Suppressor macrophage (primary cell): ENCODE measurements around the gene UNC13A.
A peak's percentile ranks its signal among the peaks of the same experiment; 100 is the strongest.
"Not testable (repeated sequence)": the region's sequence is repeated elsewhere in the genome, so short reads cannot be mapped to it uniquely, and the experiment has no call there.

Experiments used
- DNase-seq, 4 experiments: peaks; one replicate each; pipeline ENCODE4 v3.0.0-alpha.2; 2020 to 2022

UNC13A gene

DNA sequence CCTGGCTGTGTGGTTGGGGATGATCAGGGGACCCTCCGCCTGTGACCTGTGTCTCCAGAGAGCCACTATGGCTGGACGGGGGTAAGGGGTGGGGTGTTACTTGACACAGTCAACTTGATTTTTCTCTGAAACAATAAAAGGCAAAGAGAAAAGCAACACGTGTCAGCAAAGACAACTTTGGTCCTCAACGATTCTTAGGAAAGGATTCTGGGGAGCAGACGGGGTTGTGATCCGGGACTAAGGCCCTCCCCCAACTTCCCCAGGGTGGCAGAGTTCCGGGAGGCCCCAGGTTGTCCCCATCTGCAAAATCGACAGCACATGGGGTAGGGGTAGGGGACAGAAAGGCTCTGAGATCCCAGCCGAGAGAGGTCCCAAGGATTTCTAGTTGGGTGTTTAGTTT is 86.5 kb downstream of the UNC13A start:
- no peak for DNase-seq

DNA sequence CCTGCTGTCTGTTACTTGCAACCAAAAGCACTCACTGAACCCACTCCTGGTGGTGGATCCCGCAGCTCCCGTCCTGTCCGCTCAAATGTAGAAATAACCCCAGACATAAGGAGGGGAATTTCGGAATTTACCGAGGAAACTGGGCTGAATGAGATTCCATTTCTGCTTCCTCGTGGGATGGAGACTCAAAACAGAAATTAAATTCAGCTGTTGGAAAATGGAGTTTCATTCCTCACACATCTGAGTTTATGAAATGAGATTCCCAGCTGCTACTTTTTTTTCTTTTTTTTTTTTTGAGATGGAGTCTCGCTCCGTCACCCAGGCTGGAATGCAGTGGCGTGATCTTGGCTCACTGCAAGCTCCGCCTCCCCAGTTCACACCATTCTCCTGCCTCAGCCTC is 88.4 kb downstream of the UNC13A start:
- no peak for DNase-seq

DNA sequence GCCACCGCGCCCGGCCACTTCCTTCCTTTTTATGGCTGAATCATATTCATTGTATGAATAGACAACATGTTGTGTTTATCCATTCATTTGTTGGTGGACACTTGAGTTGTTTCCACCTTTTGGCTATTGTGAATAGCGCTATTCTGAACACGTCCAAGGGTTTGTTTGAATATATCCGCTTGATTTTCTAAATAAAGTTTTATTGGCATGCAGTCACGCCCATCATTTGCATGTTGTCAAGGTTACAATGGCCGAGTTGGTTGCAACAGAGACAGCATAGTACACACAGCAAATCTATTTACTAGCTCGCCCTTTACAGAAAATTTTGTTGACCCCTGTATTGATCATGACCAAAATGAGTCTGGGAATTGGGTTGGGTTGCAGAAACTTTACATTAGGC is 89.2 kb downstream of the UNC13A start:
- no peak for DNase-seq

DNA sequence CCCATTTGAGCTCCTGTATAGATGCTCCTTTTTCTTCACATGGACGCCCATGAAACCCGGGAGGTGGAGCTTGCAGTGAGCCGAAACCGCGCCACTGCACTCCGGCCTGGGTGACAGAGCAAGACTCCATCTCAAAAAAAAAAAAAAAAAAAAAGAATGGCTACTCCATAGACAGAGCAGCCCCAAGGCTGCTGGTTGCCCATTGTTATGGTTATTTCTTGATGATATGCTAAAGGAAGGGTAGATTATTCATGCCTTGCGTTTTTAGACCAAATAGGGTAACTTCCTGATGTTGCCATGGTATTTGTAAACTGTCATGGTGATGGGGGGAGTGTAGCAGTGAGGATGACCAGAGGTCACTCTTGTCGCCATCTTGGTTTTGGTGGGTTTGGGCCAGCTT is 90.1 kb downstream of the UNC13A start:
- DNase-seq = not testable (repeated sequence)

DNA sequence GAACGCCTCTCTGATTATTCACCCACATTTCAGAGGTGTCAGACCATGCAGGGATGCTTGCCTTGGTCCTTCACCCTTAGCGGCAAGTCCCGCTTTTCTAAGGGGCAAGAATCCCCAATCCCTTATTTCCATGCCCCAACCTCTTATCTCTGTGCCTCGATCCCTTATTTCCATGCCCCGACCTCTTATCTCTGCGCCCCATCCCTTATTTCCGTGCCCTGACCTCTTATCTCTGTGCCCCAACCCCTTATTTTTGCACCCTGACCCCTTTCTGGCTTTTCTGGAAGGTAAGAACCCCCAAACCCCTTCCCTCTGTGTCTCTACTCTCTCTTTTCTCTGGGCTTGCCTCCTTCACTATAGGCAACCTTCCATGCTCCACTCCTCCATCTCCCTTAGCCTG is 93.9 kb downstream of the UNC13A start:
- not testable (repeated sequence) for DNase-seq

DNA sequence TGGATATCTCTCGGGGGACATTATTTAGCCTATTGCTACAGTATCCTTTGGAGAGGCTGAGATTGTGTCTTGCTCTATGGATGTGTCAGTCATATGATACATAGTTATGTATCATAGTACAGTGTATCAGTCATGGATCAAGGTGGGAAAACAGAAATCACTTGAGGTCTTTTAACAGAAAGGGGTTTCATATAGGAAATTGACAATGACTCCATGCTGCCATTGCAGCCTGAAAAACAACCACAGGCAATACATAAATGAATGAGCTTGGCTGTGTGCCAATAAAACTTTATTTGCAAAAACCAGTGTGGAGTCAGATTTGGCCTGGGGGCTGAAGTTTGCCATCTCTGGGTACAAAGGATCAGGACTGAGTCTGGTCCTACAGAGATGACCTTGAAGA is 97.3 kb downstream of the UNC13A start:
- DNase-seq = no peak

DNA sequence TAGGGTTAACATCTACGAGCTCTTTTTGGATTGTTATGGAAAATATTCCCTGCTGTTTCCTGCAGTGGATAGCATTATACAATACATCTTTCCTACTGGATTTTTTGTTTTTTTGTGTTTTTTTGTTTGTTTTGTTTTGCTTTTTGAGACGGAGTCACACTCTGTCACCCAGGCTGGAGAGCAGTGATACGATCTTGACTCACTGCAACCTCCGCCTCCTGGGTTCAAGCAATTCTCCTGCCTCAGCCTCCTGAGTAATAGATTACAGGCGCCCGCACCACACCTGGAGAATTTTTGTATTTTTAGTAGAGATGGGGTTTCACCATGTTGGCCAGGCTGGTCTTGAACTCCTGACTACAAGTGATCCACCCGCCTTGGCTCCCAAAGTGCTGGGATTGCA is 102.8 kb downstream of the UNC13A start:
- DNase-seq = not testable (repeated sequence)

DNA sequence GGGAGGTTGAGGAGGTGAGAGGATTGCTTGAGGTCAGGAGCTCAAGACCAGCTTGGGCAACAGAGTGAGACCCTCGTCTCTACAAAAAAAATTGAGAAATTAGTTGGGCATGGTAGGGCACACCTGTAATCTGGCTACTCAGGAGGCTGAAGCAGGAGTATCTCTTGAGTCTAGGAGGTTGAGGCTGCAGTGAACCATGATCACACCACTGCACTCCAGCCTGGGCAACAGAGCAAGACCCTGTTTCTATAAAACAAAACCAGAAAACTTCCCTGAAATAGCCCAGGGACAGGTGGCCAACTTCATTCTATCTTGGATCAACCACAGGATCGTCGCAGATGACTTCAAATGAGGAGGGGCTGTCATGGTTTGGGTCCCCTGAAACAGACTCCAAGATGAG is 104.0 kb downstream of the UNC13A start:
- DNase-seq = no peak

DNA sequence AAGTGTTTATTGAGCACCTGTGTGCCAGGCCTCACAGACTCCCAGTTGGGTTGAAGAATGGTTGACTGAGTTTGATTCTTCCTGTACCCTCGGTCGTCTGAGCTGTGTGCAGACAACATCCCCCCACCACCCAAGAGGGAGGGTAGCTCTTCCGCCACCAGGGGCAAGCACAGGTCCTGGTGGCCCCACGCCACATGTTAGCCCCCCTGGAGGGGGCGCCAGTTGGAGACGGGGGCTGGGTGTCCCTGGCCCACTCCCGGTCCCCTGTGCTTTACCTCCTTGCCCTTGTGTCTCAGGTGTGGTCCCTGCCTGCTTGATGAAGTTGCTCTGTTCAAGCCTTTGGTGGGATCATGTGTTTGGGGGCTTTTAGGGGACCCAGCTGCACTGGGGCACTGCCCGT is 105.5 kb downstream of the UNC13A start:
- DNase-seq = no peak

DNA sequence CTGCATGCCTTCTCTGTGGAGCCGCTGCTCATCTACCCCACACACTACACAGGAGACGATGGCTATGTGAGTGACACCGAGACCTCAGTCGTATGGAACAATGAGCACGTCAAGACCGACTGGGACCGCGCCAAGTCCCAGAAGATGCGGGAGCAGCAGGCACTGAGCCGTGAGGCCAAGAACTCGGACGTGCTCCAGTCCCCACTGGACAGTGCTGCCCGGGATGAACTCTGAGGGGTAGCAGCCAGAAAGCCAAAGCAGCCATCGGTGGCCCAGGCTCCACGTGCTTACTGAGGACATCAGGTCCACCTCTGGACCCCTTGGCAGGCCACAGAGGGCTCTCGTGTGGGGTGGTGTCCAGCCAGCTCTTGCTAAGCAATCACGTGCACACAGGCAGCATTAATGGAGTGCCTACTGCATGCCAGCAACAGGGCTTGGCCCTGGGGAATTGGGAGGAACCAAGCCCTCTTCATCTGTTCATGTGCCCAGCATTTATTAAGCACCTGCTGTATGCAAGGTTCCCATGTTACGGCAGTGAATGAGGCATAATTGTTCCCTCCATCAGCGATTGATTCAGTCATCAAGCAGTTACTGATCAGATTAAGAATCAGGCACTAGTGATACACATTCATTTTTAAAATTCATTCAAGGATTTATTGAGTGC is 106.8 kb downstream of the UNC13A start:
- no peak for DNase-seq

DNA sequence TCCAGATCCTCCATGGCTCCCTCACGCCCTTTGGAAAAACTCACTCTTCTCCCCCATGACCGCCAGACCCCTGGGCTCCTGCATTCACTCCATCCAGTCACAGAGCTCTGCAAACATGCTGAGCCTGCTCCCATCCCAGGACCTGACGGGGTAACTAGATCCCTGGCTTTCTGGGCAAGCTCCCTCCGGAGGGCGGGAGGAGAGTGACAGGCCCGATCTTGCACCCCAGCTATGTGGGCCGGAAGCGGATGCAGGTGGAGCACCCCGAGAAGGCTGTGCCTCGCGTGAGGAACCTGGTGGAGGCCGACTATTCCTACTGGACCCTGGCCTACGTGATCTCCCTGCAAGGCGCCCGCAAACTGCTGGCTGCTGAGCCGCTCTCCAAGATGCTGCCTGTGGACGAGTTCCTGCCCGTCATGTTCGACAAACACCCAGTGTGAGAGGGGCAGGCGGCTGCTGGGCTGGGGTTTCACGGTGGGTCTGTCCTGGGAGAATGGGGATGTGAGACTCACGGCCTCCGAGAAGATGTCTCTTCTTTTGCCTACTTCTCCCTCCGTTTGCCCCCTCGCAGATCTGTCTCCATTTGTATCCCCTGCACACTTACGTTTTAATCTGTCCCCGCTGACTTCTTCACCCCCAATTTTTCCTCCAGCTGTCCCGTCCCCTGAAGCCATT is 107.5 kb downstream of the UNC13A start:
- no peak for DNase-seq

DNA sequence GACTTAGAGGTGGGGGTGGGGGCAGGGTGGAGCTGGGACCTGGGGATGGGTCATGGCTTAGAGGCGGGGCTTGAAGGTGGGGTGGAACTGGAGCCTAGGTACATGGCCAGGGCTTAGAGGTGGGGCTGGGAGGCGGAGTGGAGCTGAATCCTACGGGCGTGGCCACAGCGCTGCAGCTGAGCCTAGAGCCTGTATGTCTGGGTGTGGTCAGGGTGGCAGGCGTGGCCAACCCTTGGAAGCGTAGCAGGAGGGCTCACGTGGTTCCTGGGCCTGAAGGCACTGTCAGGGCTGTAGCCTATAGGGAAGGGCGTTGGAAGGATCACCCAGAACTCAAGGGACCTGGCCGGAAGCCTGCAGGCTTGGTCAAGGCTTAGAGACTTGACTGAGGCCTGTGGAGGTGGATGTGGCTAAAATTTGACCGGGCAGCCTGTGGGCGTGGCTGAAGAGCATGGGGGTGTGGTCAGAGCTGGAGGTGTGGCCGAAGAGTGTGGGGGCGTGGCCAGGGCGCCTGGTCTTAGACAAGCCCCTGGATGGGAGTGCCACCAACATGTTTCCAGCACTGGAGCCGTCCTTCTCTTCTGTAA is 108.4 kb downstream of the UNC13A start:
- peak; percentile 59 to 82 (median 76) for DNase-seq

DNA sequence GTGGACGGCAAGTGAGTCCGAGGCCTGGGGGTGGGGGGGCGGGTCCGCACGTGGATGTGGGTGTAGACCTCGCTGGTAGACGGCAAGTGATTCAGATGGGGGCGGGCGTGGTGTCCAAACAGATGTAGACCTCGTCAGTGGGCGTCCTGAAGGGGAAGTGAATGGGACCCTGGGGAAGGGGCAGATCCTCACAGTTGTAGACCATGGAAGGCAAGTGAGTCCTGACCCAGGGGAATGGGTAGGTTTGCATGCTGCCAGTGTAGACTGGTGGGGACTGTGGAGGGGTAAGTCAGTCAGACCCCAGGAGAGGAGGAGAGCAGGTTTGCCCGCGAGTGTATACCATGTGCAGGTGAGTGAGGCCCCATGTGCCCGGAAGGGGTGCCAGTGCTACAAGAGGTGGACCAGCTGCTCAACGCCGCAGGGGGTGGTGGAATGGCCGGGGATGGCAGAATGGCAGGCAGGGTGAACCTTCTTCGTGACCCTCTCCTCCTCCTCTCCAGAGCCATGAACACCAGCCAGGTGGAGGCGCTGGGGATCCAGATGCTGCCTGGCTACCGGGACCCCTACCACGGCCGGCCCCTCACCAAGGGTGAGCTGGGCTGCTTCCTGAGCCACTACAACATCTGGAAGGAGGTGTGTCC is 110.6 kb downstream of the UNC13A start:
- DNase-seq = no peak

DNA sequence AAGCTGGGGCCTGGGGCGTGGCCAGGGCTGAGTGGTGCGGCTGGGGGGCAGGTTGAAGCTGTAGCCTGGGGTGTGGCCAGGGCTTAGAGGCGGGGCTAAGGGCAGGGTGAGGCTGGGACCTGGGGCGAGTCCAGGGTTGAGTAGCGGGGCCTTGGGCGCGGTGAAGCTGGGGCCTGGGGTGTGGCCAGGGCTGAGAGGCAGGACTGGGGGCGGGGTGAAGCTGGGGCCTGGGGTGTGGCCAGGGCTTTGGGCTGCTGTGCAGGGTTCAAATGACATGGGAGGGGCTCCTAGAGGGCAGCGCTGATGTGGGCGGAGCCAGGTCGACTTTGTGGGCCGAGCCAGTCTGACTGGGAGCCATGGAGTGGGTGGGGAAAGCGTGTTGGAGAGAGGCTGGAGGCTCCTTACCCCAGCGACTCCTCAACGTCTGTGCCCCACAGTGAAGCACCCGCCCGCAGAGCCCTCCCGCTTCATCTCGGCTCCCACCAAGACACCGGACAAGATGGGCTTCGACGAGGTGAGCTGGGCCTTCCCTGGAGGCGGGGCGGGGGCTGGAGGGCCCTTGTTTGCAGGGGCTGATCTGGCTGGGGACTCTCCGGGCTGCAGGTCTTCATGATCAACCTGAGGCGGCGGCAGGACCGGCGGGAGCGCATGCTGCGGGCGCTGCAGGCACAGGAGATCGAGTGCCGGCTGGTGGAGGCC is 111.2 kb downstream of the UNC13A start:
- DNase-seq = no peak

DNA sequence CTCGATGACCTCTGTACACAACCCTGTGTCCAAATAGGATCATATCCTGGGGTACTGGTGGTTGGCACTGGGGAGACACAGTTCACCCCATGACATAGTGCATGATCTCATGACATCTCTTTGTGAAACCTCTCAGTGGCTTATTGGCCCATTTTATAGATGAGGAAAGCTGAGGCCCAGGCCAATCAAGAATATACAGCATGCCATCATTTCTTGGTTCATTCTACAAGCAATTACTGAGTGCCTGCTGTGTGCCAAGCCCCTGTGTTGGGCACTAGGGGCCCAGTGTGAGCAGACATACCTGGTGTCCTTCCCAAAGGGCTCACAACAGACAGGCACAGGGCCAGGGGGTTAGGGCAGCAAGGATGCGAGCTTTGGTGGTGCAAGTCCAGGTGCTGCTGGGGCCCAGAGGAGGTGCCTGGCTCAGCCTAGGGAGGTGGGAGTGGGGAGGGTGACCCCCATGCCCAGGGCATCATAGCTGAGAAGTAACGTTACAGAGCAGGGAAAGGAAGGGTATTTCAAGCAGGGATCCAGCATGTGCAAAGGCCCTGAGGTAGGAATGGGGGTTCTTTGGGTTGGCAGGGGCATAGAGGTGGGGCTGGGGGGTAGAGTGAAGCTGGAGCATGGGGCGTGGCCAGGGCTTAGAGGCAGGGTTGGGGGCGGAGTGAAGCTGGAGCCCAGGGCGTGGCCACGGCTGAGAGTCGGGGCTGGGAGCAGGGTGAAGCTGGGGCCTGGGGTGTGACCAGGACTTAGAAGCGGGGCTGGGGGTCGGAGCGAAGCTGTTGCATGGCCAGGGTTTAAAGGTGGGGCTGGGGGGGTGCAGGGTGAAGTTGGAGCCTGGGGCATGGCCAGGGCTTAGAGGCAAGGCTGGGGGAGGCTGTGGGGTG is 112.0 kb downstream of the UNC13A start:
- DNase-seq = no peak

DNA sequence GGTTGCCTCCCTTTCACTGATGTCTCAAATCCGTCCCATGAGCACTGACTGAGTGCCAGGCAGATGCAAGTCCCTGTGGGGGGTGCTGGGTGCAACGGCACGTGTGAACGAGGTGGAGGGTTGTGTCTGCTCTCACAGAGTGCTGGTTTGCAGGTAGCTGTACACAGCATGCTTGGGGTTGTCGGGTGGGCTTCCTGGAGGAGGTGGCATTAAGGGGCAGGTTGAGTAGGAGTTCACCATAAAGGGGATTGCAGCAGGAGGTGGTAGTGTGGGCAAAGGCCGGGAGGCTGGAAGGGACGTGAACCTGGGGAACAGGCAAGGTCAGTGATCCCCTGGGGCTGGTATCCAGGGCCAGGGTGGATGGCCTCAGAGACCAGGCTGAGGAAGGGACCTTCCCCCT is 115.5 kb downstream of the UNC13A start:
- DNase-seq = no peak

DNA sequence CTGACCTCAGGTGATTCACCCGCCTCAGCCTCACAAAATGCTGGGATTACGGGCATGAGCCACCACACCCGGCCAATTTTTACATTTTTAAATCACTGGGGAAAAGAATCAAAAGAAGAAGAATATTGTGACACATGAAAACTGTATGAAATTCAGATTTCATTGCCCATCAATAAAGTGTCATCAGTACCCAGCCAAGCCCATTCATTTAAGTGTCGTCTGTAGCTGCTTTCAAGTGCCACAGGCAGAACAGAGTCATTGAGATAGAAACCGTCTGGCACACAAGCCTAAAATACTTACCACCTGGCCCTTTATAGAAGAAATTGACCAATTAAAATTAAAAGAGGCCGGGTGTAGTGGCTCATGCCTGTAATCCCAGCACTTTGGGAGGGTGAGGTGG is 117.4 kb downstream of the UNC13A start:
- no peak for DNase-seq

DNA sequence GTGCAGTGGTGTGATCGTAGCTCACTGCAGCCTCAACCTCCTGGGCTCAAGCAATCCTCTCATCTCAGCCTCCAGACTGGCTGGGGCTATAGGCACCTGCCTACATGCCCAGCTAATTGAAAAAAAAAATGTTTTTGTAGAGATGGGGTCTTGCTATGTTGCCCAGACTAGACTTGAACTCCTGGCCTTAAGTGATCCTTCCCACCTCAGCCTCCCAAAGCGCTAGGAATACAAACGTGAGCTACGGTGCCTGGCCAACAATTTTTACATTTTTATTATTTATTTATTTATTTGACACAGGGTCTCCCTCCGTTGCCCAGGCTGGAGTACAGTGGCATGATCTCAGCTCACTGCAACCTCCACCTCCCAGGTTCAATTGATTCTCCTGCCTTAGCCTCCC is 117.9 kb downstream of the UNC13A start:
- DNase-seq = not testable (repeated sequence)

DNA sequence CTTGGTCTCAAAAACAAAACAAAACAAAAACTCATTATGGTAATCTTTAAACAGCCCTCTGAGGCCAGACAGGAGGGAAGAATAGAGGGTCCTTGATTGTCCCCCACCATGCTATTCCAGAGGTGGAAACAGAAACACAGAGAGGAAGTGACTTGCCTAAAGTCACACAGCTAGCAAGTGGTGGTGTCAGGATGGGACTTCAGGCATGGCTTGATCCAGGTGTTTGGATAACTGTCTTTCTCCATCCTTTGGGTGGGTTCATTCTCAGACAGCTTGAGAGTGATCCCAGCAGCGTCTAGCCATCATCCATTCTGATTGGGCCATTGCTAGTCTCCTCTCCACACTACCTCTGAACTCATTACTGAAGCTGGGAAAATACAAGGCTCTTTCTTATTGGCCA is 120.2 kb downstream of the UNC13A start:
- no peak for DNase-seq

DNA sequence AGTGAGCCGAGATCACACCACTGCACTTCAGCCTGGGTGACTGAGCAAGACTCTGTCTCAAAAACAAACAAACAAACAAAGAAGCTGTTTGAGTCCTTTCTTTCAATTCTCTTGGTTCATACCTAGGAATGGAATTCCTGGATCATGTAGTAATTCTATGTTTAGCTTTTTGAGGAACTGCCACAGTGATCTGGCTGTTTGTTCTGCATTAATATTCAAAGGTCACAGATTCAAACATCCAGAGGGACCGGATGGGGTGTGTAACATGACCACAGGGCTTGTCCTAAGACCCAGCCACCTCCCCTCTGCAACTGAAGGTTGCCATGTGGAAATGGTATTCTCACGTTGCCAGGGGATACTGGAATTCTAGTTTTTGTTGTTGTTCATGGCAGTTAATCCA is 122.5 kb downstream of the UNC13A start:
- DNase-seq = peak; percentile 35 to 58 (median 52)

DNA sequence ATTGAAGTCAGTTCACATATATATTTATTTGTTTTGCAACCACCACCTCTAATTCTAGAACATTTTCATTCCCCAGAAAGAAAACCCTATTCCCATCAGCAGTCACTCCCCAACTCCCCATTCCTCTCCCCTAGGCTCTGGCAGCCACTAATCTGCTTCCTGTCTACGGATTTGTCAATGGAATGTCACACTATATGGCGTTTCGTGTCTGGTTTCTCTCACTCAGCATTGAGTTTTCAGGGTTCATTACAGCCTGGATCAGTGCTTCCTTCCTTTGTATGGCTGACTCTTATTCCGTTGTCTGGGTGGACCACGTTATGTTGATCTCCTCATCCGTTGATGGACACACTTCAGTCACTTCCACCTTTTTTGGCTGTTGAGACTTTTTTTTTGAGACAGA is 123.4 kb downstream of the UNC13A start:
- no peak for DNase-seq

DNA sequence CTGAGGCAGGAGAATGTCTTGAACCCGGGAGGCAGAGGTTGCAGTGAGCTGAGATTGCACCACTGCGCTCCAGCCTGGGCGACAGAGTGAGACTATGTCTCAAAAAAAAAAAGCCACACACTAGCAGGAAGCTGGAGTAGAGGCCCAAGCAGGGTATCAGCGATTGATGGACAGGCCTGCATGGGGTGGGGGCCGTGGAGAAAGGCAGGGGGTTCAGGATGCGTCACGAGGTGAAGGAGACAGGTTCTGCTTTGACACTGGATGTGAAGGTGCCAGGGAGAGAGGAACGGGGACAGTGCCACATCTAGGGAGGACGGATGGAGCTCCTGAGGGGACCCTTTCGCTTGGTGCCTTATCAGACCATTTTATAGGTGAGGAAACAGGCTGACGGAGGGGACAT is 125.6 kb downstream of the UNC13A start:
- no peak for DNase-seq
